Prostate gland (tissue), 2 donors: ENCODE data around the gene CDH10. TPM values are rescaled to one million over a fixed set of nuclear protein-coding genes. Genes with fewer than 3 reads are reported as not detected.

ENCODE experiments used
- DNase-seq: peaks from one replicate; pipeline ENCODE4 v3.0.0-alpha.2; 2019; ENCODE audit warnings: low spot score
- H3K27ac ChIP-seq, 2 donors: fragments of 200-600 bp; sonication (generic); 2 replicates each; pipeline ENCODE4 v1.5.1; 2017 to 2019
- H3K27me3 ChIP-seq: fragments of 200-600 bp; sonication (generic); replicated peaks from 2 replicates; pipeline ENCODE4 v1.5.1; 2019; ENCODE audit not compliant: insufficient read depth
- H3K36me3 ChIP-seq, 2 donors: fragments of 200-600 bp; sonication (generic); 1 replicate in 1 of 2; 2 replicates in 1 of 2; pipeline versions ENCODE4 v1.5.1 to v1.8.1; 2017 to 2019
- H3K4me1 ChIP-seq: fragments of 200-600 bp; sonication (generic); replicated peaks from 2 replicates; pipeline ENCODE4 v1.5.1; 2019
- H3K4me3 ChIP-seq, 2 donors: fragments of 200-600 bp; sonication (generic); 2 replicates each; pipeline ENCODE4 v1.5.1; 2017 to 2019
- H3K9me3 ChIP-seq: fragments of 200-600 bp; sonication (generic); 2 replicates; pipeline ENCODE4 v1.5.1; 2017
- CTCF ChIP-seq, 4 experiments: fragments of 200-600 bp in 2 of 4; fragments of 450-650 bp in 2 of 4; sonication (generic) in 2 of 4; IDR thresholded peaks; 1 replicate in 3 of 4; 2 replicates in 1 of 4; pipeline ENCODE4 v1.5.1; 2016 to 2019; ENCODE audit warnings: antibody characterized with exemption in 4 of 4, mild to moderate bottlenecking in 2 of 4, moderate library complexity in 2 of 4
- POLR2A ChIP-seq: fragments of 450-650 bp; IDR thresholded peaks from one replicate; pipeline ENCODE4 v1.6.1; 2016; ENCODE audit warnings: antibody characterized with exemption, mild to moderate bottlenecking
- POLR2AphosphoS5 ChIP-seq: sonication (generic); formaldehyde crosslinking; IDR thresholded peaks from one replicate; pipeline ENCODE4 v1.6.1; 2017; ENCODE audit warnings: antibody characterized with exemption
- WGBS: methylation state at CpG from one replicate; pipeline ENCODE4 v1.1.5; 2018; 5-methylcytosine and 5-hydroxymethylcytosine counted together
- intact Hi-C: fragments of 100-400 bp; cut with DNase I; formaldehyde crosslinking; loops from one replicate; pipeline ENCODE4 v1.14.2; 2022
- total RNA-seq, 2 donors: library from RNA; depleted of rRNA; stranded (reverse); fragments of >200 nt; gene quantifications; one replicate each; pipeline ENCODE4 v1.1.0, GENCODE V29; 2016

CDH10 gene
- total RNA-seq, 2 donors from 2014 or later: 0.77 to 1.1 TPM

GRCh38 chr5:24616566-24616965 is 28.2 kb downstream of the CDH10 start:
- Histone ChIP-seq H3K9me3 (no peaks in the 10 kb centered on the region), H3K4me3 (no peak overlapping the region), H3K4me1 (no peaks in the 10 kb centered on the region), H3K27me3 (no peaks in the 10 kb centered on the region), H3K27ac (no peak overlapping the region), H3K36me3 (no peaks in the 10 kb centered on the region)
- 83% methylated on average over 1 of the region's 1 CpG for WGBS
- TF ChIP-seq POLR2AphosphoS5: no peak
- no peak for TF ChIP-seq CTCF (IDR thresholded peaks at IDR 0.05)
- no peak for TF ChIP-seq POLR2A
- intact Hi-C loops: no loop called here
- DNase-seq: no peak

- Histone ChIP-seq H3K9me3 (no peaks in the 10 kb centered on the region), H3K36me3 (no peaks in the 10 kb centered on the region), H3K27me3 (no peaks in the 10 kb centered on the region), H3K4me3 (no peak overlapping the region), H3K4me1 (no peaks in the 10 kb centered on the region), H3K27ac (no peak overlapping the region)
- TF ChIP-seq POLR2AphosphoS5 (no peak), CTCF (IDR thresholded peaks at IDR 0.05) (no peak), POLR2A (no peak)
- 64% methylated on average over 4 of the region's 4 CpGs for WGBS
- intact Hi-C loops: no loop called here
- no peak for DNase-seq
Observed at GRCh38 chr5:24615159-24615558, 29.6 kb downstream of the CDH10 start.

GRCh38 chr5:24609706-24610105 is 35.1 kb downstream of the CDH10 start:
- TF ChIP-seq POLR2AphosphoS5: no peak
- TF ChIP-seq POLR2A: no peak
- TF ChIP-seq CTCF (IDR thresholded peaks at IDR 0.05): no peak
- no peaks in the 10 kb centered on the region for H3K27me3 ChIP-seq
- WGBS: 92% methylated on average over 14 of the region's 14 CpGs
- intact Hi-C loops: no loop called here
- no peak overlapping the region for H3K27ac ChIP-seq
- no peak overlapping the region for H3K4me3 ChIP-seq
- DNase-seq: no peak
- H3K4me1 ChIP-seq: no peaks in the 10 kb centered on the region
- no peaks in the 10 kb centered on the region for H3K36me3 ChIP-seq
- H3K9me3 ChIP-seq: no peaks in the 10 kb centered on the region

- no peaks in the 10 kb centered on the region for H3K9me3 ChIP-seq
- TF ChIP-seq POLR2A (no peak), POLR2AphosphoS5 (no peak), CTCF (IDR thresholded peaks at IDR 0.05) (no peak)
- no peaks in the 10 kb centered on the region for H3K4me1 ChIP-seq
- no peak overlapping the region for H3K4me3 ChIP-seq
- no peak for DNase-seq
- WGBS: 64% methylated on average over 3 of the region's 3 CpGs
- intact Hi-C loops: no loop called here
- H3K27me3 ChIP-seq: no peaks in the 10 kb centered on the region
- no peak overlapping the region for H3K27ac ChIP-seq
- H3K36me3 ChIP-seq: no peaks in the 10 kb centered on the region
Observed at GRCh38 chr5:24606971-24607370, 37.8 kb downstream of the CDH10 start.

GRCh38 chr5:24602188-24602587 is 42.6 kb downstream of the CDH10 start:
- no peak for DNase-seq
- Histone ChIP-seq H3K27me3 (no peaks in the 10 kb centered on the region), H3K9me3 (no peaks in the 10 kb centered on the region), H3K36me3 (no peaks in the 10 kb centered on the region), H3K27ac (no peak overlapping the region), H3K4me1 (no peaks in the 10 kb centered on the region), H3K4me3 (no peak overlapping the region)
- 44% methylated on average over 2 of the region's 2 CpGs for WGBS
- intact Hi-C loops: no loop called here
- TF ChIP-seq POLR2AphosphoS5 (no peak), POLR2A (no peak), CTCF (IDR thresholded peaks at IDR 0.05) (no peak)
